Mononuclear cell (primary cell): ENCODE results near the gene VPS39. TPM values are rescaled to one million over a fixed set of nuclear protein-coding genes. Genes with fewer than 3 reads are reported as not detected.

Experiments
- H3K27me3 ChIP-seq: 2 replicates; pipeline ENCODE4 v1.6.0; 2011; ENCODE audit warnings: low read length, control low read depth; ENCODE audit not compliant: insufficient read depth
- H3K4me1 ChIP-seq: 2 replicates; pipeline ENCODE4 v1.5.1; 2011; ENCODE audit warnings: mild to moderate bottlenecking, low read length, control low read depth; ENCODE audit not compliant: insufficient read depth
- H3K4me3 ChIP-seq: 2 replicates; pipeline ENCODE4 v1.5.1; 2011; ENCODE audit warnings: mild to moderate bottlenecking, low read length, moderate library complexity
- H3K9me3 ChIP-seq: 2 replicates; pipeline ENCODE4 v1.5.1; 2011; ENCODE audit warnings: low read depth, mild to moderate bottlenecking, control low read depth, low read length
- total RNA-seq: library from RNA; depleted of rRNA; stranded (reverse); fragments of >200 nt; gene quantifications from one replicate; pipeline ENCODE4 v1.2.3, GENCODE V29; 2012

Gene VPS39
- total RNA-seq, 1 donor, result 103 TPM

DNA sequence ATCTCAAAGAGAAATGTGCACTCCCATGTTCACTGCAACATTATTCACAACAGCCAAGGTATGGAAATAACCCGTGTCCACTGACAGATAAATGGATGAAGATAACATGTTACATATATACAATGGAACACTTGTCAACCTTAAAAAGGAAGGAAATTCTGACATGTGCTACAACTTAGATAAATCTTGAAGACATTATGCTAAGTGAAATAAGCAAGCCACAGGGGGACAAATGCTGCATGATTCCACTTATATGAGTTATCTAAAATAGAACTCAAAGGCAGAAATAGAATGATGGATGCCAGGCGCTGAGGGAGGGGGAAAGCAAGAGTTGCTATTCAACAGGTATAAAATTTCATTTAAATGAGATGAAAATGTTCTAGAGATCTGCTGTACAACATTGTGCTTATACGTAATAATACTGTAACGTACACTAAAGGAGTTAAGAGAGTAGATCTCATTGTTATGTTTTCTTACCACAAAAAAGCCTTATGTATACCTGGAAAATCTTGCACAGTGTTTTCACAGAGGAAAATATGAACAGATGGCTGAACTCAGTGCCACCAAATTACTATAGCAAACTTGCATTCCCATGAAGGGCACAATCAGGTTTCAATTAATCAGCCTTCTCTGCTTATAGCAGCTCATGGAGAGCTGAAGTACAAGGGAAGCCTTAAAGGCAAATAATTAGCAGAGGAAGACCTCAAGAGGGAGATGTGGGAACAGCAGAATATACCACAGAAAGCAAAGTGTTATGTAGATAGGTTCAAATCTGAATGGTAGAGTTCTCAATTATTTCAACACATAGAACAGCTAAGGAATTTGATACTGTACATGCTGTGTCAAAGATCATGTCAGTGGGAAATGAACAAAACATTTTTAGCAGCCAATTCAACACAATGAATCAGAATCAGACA is 8.1 kb upstream of the VPS39 start:
- no peaks in the 10 kb centered on the region for H3K27me3 ChIP-seq
- H3K9me3 ChIP-seq, result no peaks in the 10 kb centered on the region
- H3K4me3 ChIP-seq, result no peak overlapping the region
- H3K4me1 ChIP-seq, result no peaks in the 10 kb centered on the region

DNA sequence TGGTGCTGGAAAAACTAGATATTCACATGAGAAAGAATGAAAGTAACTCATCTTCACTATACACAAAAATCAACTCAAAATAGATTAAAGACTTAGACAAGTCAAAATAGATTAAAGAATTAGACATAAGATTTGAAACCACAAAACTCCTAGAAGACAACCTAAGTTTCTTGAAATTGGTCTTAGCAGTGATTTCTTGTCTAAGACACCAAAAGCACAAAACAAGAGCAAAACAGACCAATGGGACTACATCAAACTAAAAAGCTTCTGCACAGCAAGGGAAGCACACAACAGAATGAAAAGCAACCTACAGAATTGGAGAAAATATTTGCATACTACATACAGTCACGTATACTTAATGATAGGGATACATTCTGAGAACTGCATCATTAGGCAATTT is 6.5 kb upstream of the VPS39 start:
- Histone ChIP-seq H3K27me3 (no peaks in the 10 kb centered on the region), H3K9me3 (no peaks in the 10 kb centered on the region), H3K4me3 (no peak overlapping the region), H3K4me1 (no peaks in the 10 kb centered on the region)

DNA sequence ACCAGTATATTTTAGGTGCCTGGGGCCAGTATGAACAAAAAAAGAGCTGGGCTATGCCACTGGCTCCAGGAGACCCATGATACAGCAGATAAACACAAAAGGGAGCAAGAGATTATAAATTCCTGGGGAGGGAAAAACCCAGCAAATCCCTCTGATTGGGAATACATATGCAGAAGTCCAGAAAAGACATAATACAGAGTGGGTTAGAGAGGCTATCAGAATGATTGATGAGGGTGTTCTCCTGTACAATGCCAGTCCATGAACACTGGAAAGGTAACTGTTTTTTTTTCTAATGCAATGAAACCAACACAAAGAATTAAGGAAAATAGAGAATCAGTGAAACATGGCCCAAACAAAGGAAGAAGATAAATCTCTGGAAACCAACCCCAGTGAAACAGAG is 5.4 kb upstream of the VPS39 start:
- Histone ChIP-seq H3K27me3 (no peaks in the 10 kb centered on the region), H3K4me1 (peaks cover 3% of the 10 kb centered on the region), H3K4me3 (no peak overlapping the region), H3K9me3 (no peaks in the 10 kb centered on the region)

- Histone ChIP-seq H3K27me3 (no peaks in the 10 kb centered on the region), H3K9me3 (no peaks in the 10 kb centered on the region), H3K4me1 (peaks cover 25% of the 10 kb centered on the region), H3K4me3 (no peak overlapping the region)
These were observed 2.6 kb upstream of the VPS39 start for GRCh38 chr15:42210696-42211095.

DNA sequence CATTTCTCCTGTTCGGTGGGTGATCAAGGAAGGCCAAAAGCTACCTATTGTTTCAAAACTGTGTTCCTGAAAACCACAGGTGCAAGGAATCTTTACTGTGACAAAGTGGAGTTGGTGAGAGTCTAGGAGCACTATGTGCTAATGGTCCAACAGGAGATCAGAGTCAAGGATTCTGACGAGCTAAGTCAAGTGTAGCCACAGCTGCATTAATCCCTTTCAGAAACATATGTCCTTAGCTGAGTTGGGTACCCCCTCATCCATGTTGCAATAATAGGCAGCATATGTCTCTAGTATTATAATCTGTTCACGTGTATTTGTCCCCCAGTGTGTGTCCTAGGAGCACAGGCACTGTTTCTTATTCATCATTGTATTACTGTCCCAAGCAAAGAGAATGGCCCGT is 1.7 kb downstream of the VPS39 start:
- H3K27me3 ChIP-seq, result no peaks in the 10 kb centered on the region
- no peak overlapping the region for H3K4me3 ChIP-seq
- H3K4me1 ChIP-seq, result peaks cover 40% of the 10 kb centered on the region
- no peaks in the 10 kb centered on the region for H3K9me3 ChIP-seq

- Histone ChIP-seq H3K4me3 (no peak overlapping the region), H3K4me1 (peaks cover 40% of the 10 kb centered on the region), H3K27me3 (no peaks in the 10 kb centered on the region), H3K9me3 (no peaks in the 10 kb centered on the region)
These were observed 4.2 kb downstream of the VPS39 start for GRCh38 chr15:42203891-42204290.

- Histone ChIP-seq H3K4me1 (peaks cover 34% of the 10 kb centered on the region), H3K4me3 (no peak overlapping the region), H3K9me3 (no peaks in the 10 kb centered on the region), H3K27me3 (no peaks in the 10 kb centered on the region)
These were observed 5.5 kb downstream of the VPS39 start for GRCh38 chr15:42202653-42203052.

GRCh38 chr15:42201801-42202200 is 6.3 kb downstream of the VPS39 start:
- H3K4me1 ChIP-seq, result peaks cover 25% of the 10 kb centered on the region

GRCh38 chr15:42199126-42199525 is 9.0 kb downstream of the VPS39 start:
- H3K4me3 ChIP-seq, result no peak overlapping the region
- H3K4me1 ChIP-seq, result peaks cover 6% of the 10 kb centered on the region
- no peaks in the 10 kb centered on the region for H3K27me3 ChIP-seq
- H3K9me3 ChIP-seq, result no peaks in the 10 kb centered on the region

More at GRCh38 chr15:42201801-42202200, 6.3 kb downstream of the VPS39 start:
- H3K27me3 ChIP-seq, result no peaks in the 10 kb centered on the region
- no peaks in the 10 kb centered on the region for H3K9me3 ChIP-seq
- no peak overlapping the region for H3K4me3 ChIP-seq

- Histone ChIP-seq H3K27me3 (no peaks in the 10 kb centered on the region), H3K4me3 (no peak overlapping the region), H3K4me1 (peaks cover under 1% of the 10 kb centered on the region), H3K9me3 (no peaks in the 10 kb centered on the region)
These were observed 9.6 kb downstream of the VPS39 start for GRCh38 chr15:42198516-42198915.

DNA sequence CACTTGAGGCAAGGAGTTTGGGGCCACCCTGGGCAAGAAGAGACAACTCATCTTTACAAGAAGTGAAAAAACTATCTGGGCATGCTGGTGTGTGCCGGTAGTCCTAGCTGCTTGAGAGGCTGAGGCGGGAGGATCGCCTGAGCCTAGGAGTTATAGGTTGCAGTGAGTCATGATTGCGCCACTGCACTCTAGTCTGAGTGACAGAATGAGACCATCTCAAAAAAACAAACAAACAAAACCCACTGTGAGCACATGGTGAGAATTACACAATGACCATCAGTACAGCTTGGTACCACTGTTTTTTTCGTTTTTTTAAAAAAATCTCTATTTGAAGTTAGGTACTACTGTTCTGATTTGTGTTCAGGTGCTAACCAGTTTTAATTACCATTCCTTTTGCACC is 13.6 kb downstream of the VPS39 start:
- Histone ChIP-seq H3K9me3 (no peaks in the 10 kb centered on the region), H3K4me3 (no peak overlapping the region), H3K27me3 (no peaks in the 10 kb centered on the region), H3K4me1 (no peaks in the 10 kb centered on the region)

DNA sequence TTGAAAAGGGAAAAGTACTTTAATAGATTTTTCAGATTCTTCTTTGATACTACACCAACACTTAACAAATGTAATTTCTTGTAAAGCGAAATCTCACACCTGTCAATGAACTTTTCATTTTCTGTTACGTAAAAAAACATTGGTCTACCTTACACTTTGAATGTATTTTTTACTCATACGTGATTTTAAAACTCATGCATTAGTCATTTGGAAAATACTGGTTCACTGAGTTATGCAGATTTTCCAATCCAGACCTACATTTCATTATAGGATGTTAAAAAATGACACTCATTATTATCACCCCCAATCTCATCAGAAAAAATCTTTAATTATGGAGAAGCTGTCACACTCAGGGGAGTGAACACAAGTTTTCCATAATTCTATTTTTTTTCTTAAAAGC is 14.7 kb downstream of the VPS39 start:
- H3K4me1 ChIP-seq, result no peaks in the 10 kb centered on the region
- H3K4me3 ChIP-seq, result no peak overlapping the region
- no peaks in the 10 kb centered on the region for H3K9me3 ChIP-seq
- H3K27me3 ChIP-seq, result no peaks in the 10 kb centered on the region

DNA sequence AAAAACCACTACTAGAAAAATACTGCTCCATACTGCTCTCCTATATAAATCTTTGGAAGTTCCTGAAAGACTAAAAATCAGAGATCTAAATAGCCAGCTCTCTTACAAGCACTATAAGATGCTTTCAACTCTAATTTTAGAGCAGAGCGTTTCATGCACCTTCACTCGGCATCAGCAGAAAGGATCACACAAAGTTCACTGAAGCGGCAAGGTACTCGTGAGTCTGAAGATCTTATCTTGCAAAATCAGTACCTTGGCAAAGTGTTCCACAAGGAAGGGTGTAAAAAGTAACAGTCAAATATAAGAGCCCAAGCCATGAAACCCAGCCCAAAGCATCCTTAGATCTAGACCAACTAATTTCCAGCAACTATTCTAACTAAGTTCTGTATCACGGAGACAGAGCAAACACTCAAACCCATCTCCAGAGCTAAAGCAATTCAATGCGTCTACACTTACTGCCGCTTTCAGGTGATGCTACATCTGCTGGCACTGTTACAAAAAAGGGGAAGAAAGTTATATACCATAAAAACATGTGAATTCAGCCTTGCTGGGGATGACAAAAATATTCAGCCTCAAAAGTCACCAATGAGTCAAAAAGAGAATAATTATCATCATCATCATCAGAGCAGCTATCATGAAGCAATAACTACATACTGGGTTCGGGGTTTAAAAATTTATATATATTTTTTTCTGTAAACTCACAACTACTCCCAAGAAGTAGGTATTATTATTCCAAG is 16.3 kb downstream of the VPS39 start:
- Histone ChIP-seq H3K9me3 (no peaks in the 10 kb centered on the region), H3K27me3 (no peaks in the 10 kb centered on the region), H3K4me3 (no peak overlapping the region), H3K4me1 (no peaks in the 10 kb centered on the region)

GRCh38 chr15:42190370-42190769 is 17.7 kb downstream of the VPS39 start:
- H3K4me3 ChIP-seq, result no peak overlapping the region
- no peaks in the 10 kb centered on the region for H3K27me3 ChIP-seq
- no peaks in the 10 kb centered on the region for H3K4me1 ChIP-seq
- no peaks in the 10 kb centered on the region for H3K9me3 ChIP-seq

DNA sequence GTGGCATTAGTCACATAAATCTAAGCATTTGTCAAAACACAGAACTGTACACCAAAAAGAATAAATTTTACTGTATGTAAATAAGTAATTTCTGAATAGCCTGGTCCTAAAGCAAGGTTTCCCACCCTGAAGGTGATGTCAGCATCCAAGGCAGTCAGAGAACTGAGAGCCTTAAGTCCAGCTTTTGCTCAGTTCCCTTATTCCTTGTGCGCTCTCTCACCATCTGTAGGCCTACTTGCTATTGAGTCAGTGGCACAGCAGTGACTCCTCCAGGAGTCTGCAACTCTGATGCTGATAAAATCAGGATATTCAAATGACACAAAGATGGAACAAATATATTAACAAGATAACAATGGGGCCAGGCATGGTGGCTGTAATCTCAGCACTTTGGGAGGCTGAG is 22.3 kb downstream of the VPS39 start:
- no peak overlapping the region for H3K4me3 ChIP-seq

More for the DNA sequence above, 22.3 kb downstream of the VPS39 start:
- H3K4me1 ChIP-seq, result peaks cover 24% of the 10 kb centered on the region
- H3K9me3 ChIP-seq, result no peaks in the 10 kb centered on the region
- no peaks in the 10 kb centered on the region for H3K27me3 ChIP-seq
